Vagina (tissue), 2 donors: ENCODE measurements around the gene PCP4. TPM values are rescaled to one million over a fixed set of nuclear protein-coding genes. Genes with fewer than 3 reads are reported as not detected.

Source experiments
- DNase-seq, 2 donors: peaks; one replicate each; pipeline ENCODE4 v3.0.0-alpha.2; 2017; ENCODE audit errors: extremely low spot score in 2 of 2
- H3K27ac ChIP-seq: fragments of 200-600 bp; sonication (generic); one replicate; pipeline ENCODE4 v1.5.1; 2019
- H3K27me3 ChIP-seq: fragments of 200-600 bp; sonication (generic); one replicate; pipeline ENCODE4 v1.5.1; 2019
- H3K36me3 ChIP-seq, 2 donors: fragments of 200-600 bp; sonication (generic); one replicate each; pipeline ENCODE4 v1.5.1; 2017 to 2019
- H3K4me1 ChIP-seq: fragments of 200-600 bp; sonication (generic); one replicate; pipeline ENCODE4 v1.5.1; 2019
- H3K4me3 ChIP-seq, 2 donors: fragments of 200-600 bp; sonication (generic); 1 replicate in 1 of 2; 2 replicates in 1 of 2; pipeline ENCODE4 v1.5.1; 2016 to 2019
- H3K9me3 ChIP-seq: fragments of 200-600 bp; sonication (generic); one replicate; pipeline ENCODE4 v1.5.1; 2019
- POLR2A ChIP-seq, 2 donors: fragments of 450-650 bp; IDR thresholded peaks; one replicate each; pipeline ENCODE4 v1.6.1; 2017; ENCODE audit warnings: antibody characterized with exemption in 2 of 2, mild to moderate bottlenecking in 2 of 2, moderate library complexity in 2 of 2
- POLR2AphosphoS5 ChIP-seq, 2 donors: sonication (generic); formaldehyde crosslinking; IDR thresholded peaks; one replicate each; pipeline ENCODE4 v1.9.0; 2017; ENCODE audit warnings: antibody characterized with exemption in 2 of 2, mild to moderate bottlenecking in 2 of 2, low read depth in 1 of 2; ENCODE audit not compliant: insufficient read depth in 1 of 2
- intact Hi-C: fragments of 100-400 bp; cut with DNase I; formaldehyde crosslinking; loops from one replicate; pipeline ENCODE4 v1.15.1; 2023
- total RNA-seq: library from RNA; depleted of rRNA; stranded (reverse); fragments of >200 nt; gene quantifications from one replicate; pipeline ENCODE4 v1.2.3, GENCODE V29; 2016
- TF ChIP-seq, protein P1 (sequence below), 3 experiments: fragments of 450-650 bp in 2 of 3; fragments of 200-600 bp in 1 of 3; sonication (generic) in 1 of 3; IDR thresholded peaks; one replicate each; pipeline ENCODE4 v1.5.1; 2017 to 2019; ENCODE audit warnings: antibody characterized with exemption in 3 of 3, mild to moderate bottlenecking in 2 of 3, moderate library complexity in 2 of 3

Gene PCP4
- total RNA-seq, 1 donor from 2014 or later, result 174 TPM

GRCh38 chr21:39934895-39935294, 67.7 kb downstream of the PCP4 start:
- Histone ChIP-seq H3K4me1 (no peaks in the 10 kb centered on the region), H3K9me3 (no peaks in the 10 kb centered on the region), H3K4me3 (no peak overlapping the region), H3K27ac (no peak overlapping the region), H3K36me3 (no peaks in the 10 kb centered on the region), H3K27me3 (no peaks in the 10 kb centered on the region)
- no peak for DNase-seq
- intact Hi-C loops, result no loop called here
- TF ChIP-seq, protein P1, sequence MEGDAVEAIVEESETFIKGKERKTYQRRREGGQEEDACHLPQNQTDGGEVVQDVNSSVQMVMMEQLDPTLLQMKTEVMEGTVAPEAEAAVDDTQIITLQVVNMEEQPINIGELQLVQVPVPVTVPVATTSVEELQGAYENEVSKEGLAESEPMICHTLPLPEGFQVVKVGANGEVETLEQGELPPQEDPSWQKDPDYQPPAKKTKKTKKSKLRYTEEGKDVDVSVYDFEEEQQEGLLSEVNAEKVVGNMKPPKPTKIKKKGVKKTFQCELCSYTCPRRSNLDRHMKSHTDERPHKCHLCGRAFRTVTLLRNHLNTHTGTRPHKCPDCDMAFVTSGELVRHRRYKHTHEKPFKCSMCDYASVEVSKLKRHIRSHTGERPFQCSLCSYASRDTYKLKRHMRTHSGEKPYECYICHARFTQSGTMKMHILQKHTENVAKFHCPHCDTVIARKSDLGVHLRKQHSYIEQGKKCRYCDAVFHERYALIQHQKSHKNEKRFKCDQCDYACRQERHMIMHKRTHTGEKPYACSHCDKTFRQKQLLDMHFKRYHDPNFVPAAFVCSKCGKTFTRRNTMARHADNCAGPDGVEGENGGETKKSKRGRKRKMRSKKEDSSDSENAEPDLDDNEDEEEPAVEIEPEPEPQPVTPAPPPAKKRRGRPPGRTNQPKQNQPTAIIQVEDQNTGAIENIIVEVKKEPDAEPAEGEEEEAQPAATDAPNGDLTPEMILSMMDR (IDR thresholded peaks at IDR 0.05), result no peak
- TF ChIP-seq POLR2A (IDR thresholded peaks at IDR 0.05), result no peak
- TF ChIP-seq POLR2AphosphoS5 (IDR thresholded peaks at IDR 0.05; ENCODE audit: insufficient read depth in 1 of 2, low read depth in 1 of 2), result no peak

DNA sequence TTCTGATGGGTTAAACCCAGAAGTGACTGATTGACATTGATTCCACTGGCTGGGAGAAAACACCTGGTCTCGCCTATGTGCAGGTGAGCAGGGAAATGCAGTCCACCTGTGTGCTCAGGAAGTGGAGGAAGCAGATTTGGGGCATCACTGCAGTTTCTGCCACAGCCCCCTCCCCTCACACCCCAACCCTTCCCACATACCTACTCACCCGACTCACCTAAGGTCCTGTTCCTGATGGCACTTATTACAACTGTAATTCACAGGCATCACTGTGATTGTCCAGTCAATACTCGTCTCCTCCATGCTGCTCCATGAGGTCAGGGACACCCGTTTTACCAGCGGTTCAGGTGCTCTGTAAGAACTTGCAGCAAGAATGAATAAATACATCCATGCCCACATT, 68.5 kb downstream of the PCP4 start:
- intact Hi-C loops, result no loop called here
- no peak for TF ChIP-seq POLR2AphosphoS5 (IDR thresholded peaks at IDR 0.05; ENCODE audit: insufficient read depth in 1 of 2, low read depth in 1 of 2)
- no peak for TF ChIP-seq POLR2A (IDR thresholded peaks at IDR 0.05)
- TF ChIP-seq, protein P1 (IDR thresholded peaks at IDR 0.05), result no peak
- H3K27ac ChIP-seq, result no peak overlapping the region
- no peaks in the 10 kb centered on the region for H3K4me1 ChIP-seq
- no peaks in the 10 kb centered on the region for H3K36me3 ChIP-seq
- no peaks in the 10 kb centered on the region for H3K9me3 ChIP-seq
- no peak for DNase-seq
- H3K4me3 ChIP-seq, result no peak overlapping the region
- no peaks in the 10 kb centered on the region for H3K27me3 ChIP-seq

DNA sequence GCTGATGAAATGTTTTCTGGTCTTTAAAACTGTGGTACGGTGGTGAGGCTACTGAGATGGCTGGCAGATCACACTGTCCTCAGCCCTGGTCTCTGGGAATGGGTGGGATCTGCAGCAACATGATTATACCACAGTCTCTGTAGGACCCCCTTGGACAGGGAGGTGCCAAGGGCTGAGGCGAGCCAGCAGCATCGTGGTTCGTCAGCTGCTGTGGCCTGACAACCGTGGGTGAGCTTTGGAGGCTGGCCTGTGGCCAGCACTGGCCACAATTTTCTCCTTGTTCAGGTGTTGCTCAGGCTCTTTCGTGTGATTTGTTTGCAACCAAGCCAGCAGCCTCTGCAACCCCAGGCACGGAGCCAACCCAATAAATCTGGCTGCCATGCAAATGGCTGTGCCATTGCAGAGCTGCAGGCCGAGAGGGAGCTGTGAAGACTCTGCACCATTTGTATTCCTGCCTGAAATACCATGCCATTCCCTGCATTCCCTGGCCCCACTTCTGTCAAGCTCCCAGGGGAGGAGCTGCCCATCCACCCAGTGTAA, 70.9 kb downstream of the PCP4 start:
- Histone ChIP-seq H3K4me1 (no peaks in the 10 kb centered on the region), H3K27ac (no peak overlapping the region), H3K36me3 (no peaks in the 10 kb centered on the region), H3K4me3 (no peak overlapping the region), H3K27me3 (no peaks in the 10 kb centered on the region), H3K9me3 (no peaks in the 10 kb centered on the region)
- intact Hi-C loops, result no loop called here
- no peak for DNase-seq
- TF ChIP-seq, protein P1 (IDR thresholded peaks at IDR 0.05), result no peak
- TF ChIP-seq POLR2A (IDR thresholded peaks at IDR 0.05), result no peak
- no peak for TF ChIP-seq POLR2AphosphoS5 (IDR thresholded peaks at IDR 0.05; ENCODE audit: insufficient read depth in 1 of 2, low read depth in 1 of 2)

DNA sequence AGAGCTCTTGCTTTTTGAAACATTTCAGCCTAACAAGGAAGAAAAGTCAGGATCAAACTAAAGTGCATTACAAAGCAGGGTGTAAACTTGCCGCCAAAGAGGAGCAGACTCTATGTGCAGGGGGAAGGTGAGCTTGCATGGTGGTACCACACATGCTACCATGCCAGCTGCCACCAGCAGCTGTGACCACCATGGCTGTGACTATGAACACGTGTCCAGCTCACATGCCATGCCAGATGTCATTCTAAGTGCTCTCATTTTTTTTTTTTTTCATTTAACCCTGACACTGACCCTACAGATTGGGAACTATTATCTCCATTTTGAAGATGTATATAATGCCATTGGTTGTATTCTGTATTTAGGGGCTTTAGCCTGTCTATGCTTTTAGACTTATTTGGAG, 79.0 kb downstream of the PCP4 start:
- Histone ChIP-seq H3K27me3 (no peaks in the 10 kb centered on the region), H3K9me3 (no peaks in the 10 kb centered on the region), H3K4me3 (no peak overlapping the region), H3K4me1 (no peaks in the 10 kb centered on the region), H3K27ac (no peak overlapping the region), H3K36me3 (no peaks in the 10 kb centered on the region)
- no peak for DNase-seq
- no peak for TF ChIP-seq POLR2A (IDR thresholded peaks at IDR 0.05)
- TF ChIP-seq, protein P1 (IDR thresholded peaks at IDR 0.05), result no peak
- no peak for TF ChIP-seq POLR2AphosphoS5 (IDR thresholded peaks at IDR 0.05; ENCODE audit: insufficient read depth in 1 of 2, low read depth in 1 of 2)
- intact Hi-C loops, result no loop called here

DNA sequence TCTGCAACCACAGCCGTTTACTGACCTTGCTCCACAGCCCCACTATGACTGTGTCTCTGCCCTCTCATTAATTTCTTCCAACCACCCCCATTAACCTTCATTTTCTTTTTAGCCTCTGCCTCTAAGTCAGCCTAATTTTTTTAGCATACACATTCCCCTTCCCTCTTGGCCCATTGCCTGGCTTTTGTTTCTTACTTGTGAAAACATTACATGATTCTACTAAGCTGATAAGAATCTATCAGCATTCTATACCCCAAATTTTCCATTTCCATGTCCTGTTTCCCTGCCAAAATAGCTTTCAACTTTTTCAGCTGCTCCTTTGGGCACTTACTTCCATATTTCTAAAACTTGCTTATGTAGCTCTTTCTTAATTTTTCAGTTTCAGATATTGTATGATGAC, 79.8 kb downstream of the PCP4 start:
- no peaks in the 10 kb centered on the region for H3K4me1 ChIP-seq
- intact Hi-C loops, result no loop called here
- no peak for DNase-seq
- H3K9me3 ChIP-seq, result no peaks in the 10 kb centered on the region
- no peak overlapping the region for H3K27ac ChIP-seq
- no peaks in the 10 kb centered on the region for H3K36me3 ChIP-seq
- TF ChIP-seq POLR2A (IDR thresholded peaks at IDR 0.05) (no peak), POLR2AphosphoS5 (IDR thresholded peaks at IDR 0.05; ENCODE audit: insufficient read depth in 1 of 2, low read depth in 1 of 2) (no peak)
- TF ChIP-seq, protein P1 (IDR thresholded peaks at IDR 0.05), result no peak
- no peak overlapping the region for H3K4me3 ChIP-seq
- H3K27me3 ChIP-seq, result no peaks in the 10 kb centered on the region
